Endodermal cell (in vitro differentiated cells): ENCODE data around the gene GZMH. TPM values are rescaled to one million over a fixed set of nuclear protein-coding genes. Genes with fewer than 3 reads are reported as not detected.

ENCODE experiments used
- DNase-seq: peaks from one replicate; pipeline ENCODE4 v3.0.0-alpha.2; 2017
- H3K27ac ChIP-seq: 2 replicates; pipeline ENCODE4 v1.5.1; 2013; ENCODE audit warnings: mild to moderate bottlenecking, low read depth, low read length, moderate library complexity
- H3K27me3 ChIP-seq: 2 replicates; pipeline ENCODE4 v1.6.1; 2013; ENCODE audit warnings: mild to moderate bottlenecking, low read length, moderate library complexity; ENCODE audit not compliant: insufficient read depth, control insufficient read depth, poor library complexity, severe bottlenecking
- H3K36me3 ChIP-seq: 2 replicates; pipeline ENCODE4 v1.7.0; 2013; ENCODE audit warnings: mild to moderate bottlenecking, low read length, moderate library complexity; ENCODE audit not compliant: control insufficient read depth, insufficient read depth
- H3K4me1 ChIP-seq: one replicate; pipeline ENCODE4 v1.7.0; 2013; ENCODE audit warnings: low read length; ENCODE audit not compliant: control insufficient read depth, insufficient read depth
- H3K4me3 ChIP-seq: 2 replicates; pipeline ENCODE4 v1.5.1; 2013; ENCODE audit warnings: mild to moderate bottlenecking, low read length, moderate library complexity
- H3K9ac ChIP-seq: 2 replicates; pipeline ENCODE4 v1.6.1; 2013; ENCODE audit warnings: mild to moderate bottlenecking, low read length, moderate library complexity; ENCODE audit not compliant: poor library complexity, severe bottlenecking; ENCODE audit errors: extremely low read depth
- H3K9me3 ChIP-seq: 2 replicates; pipeline ENCODE4 v1.6.1; 2013; ENCODE audit warnings: mild to moderate bottlenecking, low read length, moderate library complexity; ENCODE audit not compliant: control insufficient read depth
- H3K27ac Mint-ChIP-seq: 2 replicates; pipeline ENCODE4 v1.8.0; 2020; ENCODE audit warnings: mixed read lengths
- H3K27me3 Mint-ChIP-seq: 2 replicates; pipeline ENCODE4 v1.8.0; 2021; ENCODE audit warnings: mild to moderate bottlenecking, mixed read lengths; ENCODE audit not compliant: insufficient read depth
- H3K36me3 Mint-ChIP-seq: 2 replicates; pipeline ENCODE4 v1.8.0; 2020; ENCODE audit warnings: low read depth, mixed read lengths
- H3K4me1 Mint-ChIP-seq: 2 replicates; pipeline ENCODE4 v1.8.0; 2020; ENCODE audit warnings: mixed read lengths
- H3K4me3 Mint-ChIP-seq: 2 replicates; pipeline ENCODE4 v1.8.0; 2020; ENCODE audit warnings: mild to moderate bottlenecking, moderate library complexity, mixed read lengths
- H3K9me3 Mint-ChIP-seq: 2 replicates; pipeline ENCODE4 v1.8.0; 2020; ENCODE audit warnings: mild to moderate bottlenecking, mixed read lengths
- WGBS, 2 experiments: methylation state at CpG; one replicate each; pipeline versions ENCODE4 v1.1.5 to v1.1.7; 2013; ENCODE audit warnings: missing lambda C conversion rate in 2 of 2, mixed read lengths in 1 of 2; ENCODE audit not compliant: insufficient coverage in 1 of 2, insufficient read length in 1 of 2; 5-methylcytosine and 5-hydroxymethylcytosine counted together
- total RNA-seq, 2 donors: library from RNA; stranded (reverse); fragmentation: NEBNext Ultra II Directional in 1 of 2; extraction: Animal tissue kit (Norgen Biotek cat#: 25700) in 1 of 2; gene quantifications; 2 replicates in 1 of 2; 3 replicates in 1 of 2; pipeline ENCODE4 v1.2.1, GENCODE V29; 2021
- TF ChIP-seq, protein P1 (sequence below): fragments of 200-600 bp; sonication (generic); conservative IDR thresholded peaks from 2 replicates; pipeline ENCODE4 v1.5.0; 2021; ENCODE audit warnings: antibody characterized with exemption, mild to moderate bottlenecking

Gene GZMH
- total RNA-seq, 2 donors from 2014 or later = not detected

DNA sequence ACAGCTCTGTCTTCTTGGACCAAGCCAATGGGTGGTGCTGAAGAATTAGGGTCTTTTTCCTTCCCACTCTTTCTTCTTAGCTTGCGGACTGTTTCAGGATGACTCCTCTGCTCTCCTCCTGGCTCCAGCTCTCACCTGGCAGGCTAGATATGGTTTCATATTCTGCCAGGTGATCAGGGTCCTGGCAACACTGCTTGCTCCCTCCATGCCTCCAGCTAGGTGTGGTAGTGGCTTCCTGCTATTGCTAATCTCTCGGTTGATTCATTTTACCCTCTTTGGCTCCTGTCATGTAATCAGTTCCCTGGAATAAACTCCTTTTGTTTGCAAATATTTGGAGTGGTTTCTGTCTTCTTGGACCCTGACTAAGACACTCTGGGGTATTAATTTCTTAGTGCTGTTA lies 4.3 kb upstream of the GZMH start:
- no peaks in the 10 kb centered on the region for H3K36me3 Mint-ChIP-seq
- TF ChIP-seq, protein P1, sequence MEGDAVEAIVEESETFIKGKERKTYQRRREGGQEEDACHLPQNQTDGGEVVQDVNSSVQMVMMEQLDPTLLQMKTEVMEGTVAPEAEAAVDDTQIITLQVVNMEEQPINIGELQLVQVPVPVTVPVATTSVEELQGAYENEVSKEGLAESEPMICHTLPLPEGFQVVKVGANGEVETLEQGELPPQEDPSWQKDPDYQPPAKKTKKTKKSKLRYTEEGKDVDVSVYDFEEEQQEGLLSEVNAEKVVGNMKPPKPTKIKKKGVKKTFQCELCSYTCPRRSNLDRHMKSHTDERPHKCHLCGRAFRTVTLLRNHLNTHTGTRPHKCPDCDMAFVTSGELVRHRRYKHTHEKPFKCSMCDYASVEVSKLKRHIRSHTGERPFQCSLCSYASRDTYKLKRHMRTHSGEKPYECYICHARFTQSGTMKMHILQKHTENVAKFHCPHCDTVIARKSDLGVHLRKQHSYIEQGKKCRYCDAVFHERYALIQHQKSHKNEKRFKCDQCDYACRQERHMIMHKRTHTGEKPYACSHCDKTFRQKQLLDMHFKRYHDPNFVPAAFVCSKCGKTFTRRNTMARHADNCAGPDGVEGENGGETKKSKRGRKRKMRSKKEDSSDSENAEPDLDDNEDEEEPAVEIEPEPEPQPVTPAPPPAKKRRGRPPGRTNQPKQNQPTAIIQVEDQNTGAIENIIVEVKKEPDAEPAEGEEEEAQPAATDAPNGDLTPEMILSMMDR = no peak
- no peaks in the 10 kb centered on the region for H3K9me3 ChIP-seq
- no peak for DNase-seq
- no peaks in the 10 kb centered on the region for H3K9me3 Mint-ChIP-seq
- no peak overlapping the region for H3K9ac ChIP-seq
- no peak overlapping the region for H3K27ac ChIP-seq
- H3K36me3 ChIP-seq = no peaks in the 10 kb centered on the region
- H3K4me3 Mint-ChIP-seq = no peak overlapping the region
- H3K4me3 ChIP-seq = no peak overlapping the region
- H3K4me1 ChIP-seq = peaks cover 4% of the 10 kb centered on the region
- H3K27me3 Mint-ChIP-seq = no peaks in the 10 kb centered on the region
- no peak overlapping the region for H3K27ac Mint-ChIP-seq
- 93 to 100% methylated on average over 1 to 2 of the region's 2 CpGs for WGBS, 2 experiments
- no peaks in the 10 kb centered on the region for H3K4me1 Mint-ChIP-seq
- H3K27me3 ChIP-seq = no peaks in the 10 kb centered on the region

DNA sequence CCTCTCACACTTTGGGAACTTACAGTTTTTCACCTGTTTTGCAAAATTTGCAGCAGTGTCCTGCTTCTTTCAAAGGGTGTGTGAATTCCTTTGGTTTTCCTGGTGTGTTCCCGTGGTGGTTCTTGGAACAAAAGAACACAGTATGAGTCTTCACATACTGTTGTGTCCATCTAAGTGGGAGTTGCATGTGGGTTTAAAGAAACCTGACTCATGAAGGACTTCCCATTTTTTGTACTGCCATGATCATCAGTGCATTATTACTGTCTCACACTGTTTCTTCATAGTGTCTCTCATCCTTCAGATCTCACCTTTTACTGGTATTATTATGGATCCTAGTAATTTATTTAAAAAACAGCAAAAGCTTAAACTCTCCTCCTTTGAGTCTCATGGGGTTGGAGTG lies 3.8 kb upstream of the GZMH start:
- no peaks in the 10 kb centered on the region for H3K4me1 Mint-ChIP-seq
- H3K27me3 Mint-ChIP-seq = no peaks in the 10 kb centered on the region
- no peak for DNase-seq
- no peak overlapping the region for H3K27ac Mint-ChIP-seq
- Histone ChIP-seq H3K27ac (no peak overlapping the region), H3K36me3 (no peaks in the 10 kb centered on the region), H3K4me1 (peaks cover 4% of the 10 kb centered on the region), H3K9me3 (no peaks in the 10 kb centered on the region), H3K4me3 (no peak overlapping the region), H3K27me3 (no peaks in the 10 kb centered on the region), H3K9ac (no peak overlapping the region)
- TF ChIP-seq, protein P1 = no peak
- no peak overlapping the region for H3K4me3 Mint-ChIP-seq
- H3K9me3 Mint-ChIP-seq = no peaks in the 10 kb centered on the region
- 20 to 74% methylated on average over 1 of the region's 1 CpG for WGBS, 2 experiments
- H3K36me3 Mint-ChIP-seq = no peaks in the 10 kb centered on the region

DNA sequence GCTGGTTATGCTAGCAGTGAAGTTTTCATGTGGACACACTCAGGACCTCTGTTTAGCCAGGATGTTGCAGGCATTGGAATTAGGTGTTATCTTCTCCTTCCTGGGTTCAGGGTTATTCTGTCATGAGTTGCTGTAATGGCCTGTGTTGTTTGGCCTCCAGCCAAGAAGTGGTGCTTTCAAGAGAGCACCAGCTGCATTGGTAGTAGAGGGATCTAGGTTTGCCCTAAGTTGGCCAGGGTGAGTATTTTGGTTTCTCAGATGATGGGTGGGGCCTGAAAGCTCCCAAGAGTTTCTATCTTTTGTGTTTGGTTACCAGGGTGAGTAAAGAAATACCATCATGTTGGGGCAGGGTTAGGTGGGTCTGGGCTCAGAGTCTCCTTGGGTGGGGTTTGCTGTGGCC lies 2.7 kb upstream of the GZMH start:
- Histone ChIP-seq H3K9ac (no peak overlapping the region), H3K4me3 (no peak overlapping the region), H3K27me3 (no peaks in the 10 kb centered on the region), H3K36me3 (no peaks in the 10 kb centered on the region), H3K27ac (no peak overlapping the region), H3K4me1 (peaks cover 4% of the 10 kb centered on the region), H3K9me3 (no peaks in the 10 kb centered on the region)
- DNase-seq = no peak
- Mint-ChIP-seq H3K36me3 (no peaks in the 10 kb centered on the region), H3K27ac (no peak overlapping the region), H3K9me3 (no peaks in the 10 kb centered on the region), H3K4me1 (no peaks in the 10 kb centered on the region), H3K27me3 (no peaks in the 10 kb centered on the region), H3K4me3 (no peak overlapping the region)
- TF ChIP-seq, protein P1 = no peak
